H1 (cell line): Measurements from ENCODE around the gene TBC1D19. TPM values are rescaled to one million over a fixed set of nuclear protein-coding genes. Genes with fewer than 3 reads are reported as not detected.

Experiments used
- CTCF ChIA-PET: fragments of 300-600 bp; sonication (Branson Sonifier 250); formaldehyde crosslinking; loops from one replicate; lab custom pipeline; 2021; ENCODE audit not compliant: partially characterized antibody; lab: Charles Lee
- POLR2A ChIA-PET: fragments of 300-600 bp; sonication (Branson Sonifier 250); formaldehyde crosslinking; loops from one replicate; lab custom pipeline; 2021; ENCODE audit warnings: inconsistent platforms; ENCODE audit not compliant: partially characterized antibody; lab: Charles Lee
- DNase-seq, 2 experiments: peaks; one replicate each; pipeline versions ENCODE4 v3.0.0 to v3.0.0-alpha.2; 2010 to 2022; ENCODE audit warnings: low spot score in 2 of 2, low read depth in 1 of 2, mixed read lengths in 1 of 2
- FAIRE-seq: peaks from 2 replicates; lab custom pipeline; 2011; peaks lifted over from hg19 to GRCh38; lab: Jason Lieb, UNC
- H2AFZ ChIP-seq: 2 replicates; pipeline ENCODE4 v1.8.1; 2012; ENCODE audit warnings: low read length, inconsistent platforms
- H2AK5ac ChIP-seq: 2 replicates; pipeline ENCODE4 v1.6.1; 2013; ENCODE audit warnings: low read depth, low read length
- H2BK120ac ChIP-seq: replicated peaks from 2 replicates; pipeline ENCODE3; 2013; ENCODE audit warnings: low read depth, low read length, inconsistent platforms
- H2BK12ac ChIP-seq: 2 replicates; pipeline ENCODE4 v1.6.1; 2013; ENCODE audit warnings: low read depth, low read length
- H2BK15ac ChIP-seq: 2 replicates; pipeline ENCODE4 v1.6.1; 2013; ENCODE audit warnings: low read length
- H2BK20ac ChIP-seq: 2 replicates; pipeline ENCODE4 v1.6.1; 2013; ENCODE audit warnings: low read length
- H2BK5ac ChIP-seq: 2 replicates; pipeline ENCODE4 v1.6.1; 2013; ENCODE audit warnings: low read depth, low read length
- H3K14ac ChIP-seq: 2 replicates; pipeline ENCODE4 v1.6.1; 2013; ENCODE audit warnings: inconsistent platforms; ENCODE audit not compliant: insufficient read length
- H3K18ac ChIP-seq: 2 replicates; pipeline ENCODE4 v1.6.1; 2013; ENCODE audit warnings: low read length; ENCODE audit errors: extremely low read depth
- H3K23ac ChIP-seq: 2 replicates; pipeline ENCODE4 v1.6.1; 2013; ENCODE audit warnings: inconsistent platforms; ENCODE audit not compliant: insufficient read length
- H3K23me2 ChIP-seq: 2 replicates; pipeline ENCODE4 v1.6.1; 2013; ENCODE audit warnings: low read depth, low read length
- H3K27ac ChIP-seq: 2 replicates; pipeline ENCODE4 v1.6.1; 2011; ENCODE audit warnings: low read depth, low read length, inconsistent platforms
- H3K27me3 ChIP-seq, 4 experiments: replicated peaks in 1 of 4; 1 replicate in 1 of 4; 2 replicates in 3 of 4; pipeline versions ENCODE4 v1.6.1 to v1.8.1; 2011 to 2013; ENCODE audit warnings: low read length in 3 of 4, mild to moderate bottlenecking in 3 of 4, inconsistent platforms in 2 of 4, mixed read lengths in 2 of 4, moderate library complexity in 1 of 4; ENCODE audit not compliant: control insufficient read depth in 3 of 4, insufficient read depth in 3 of 4; ENCODE audit errors: extremely low read depth in 1 of 4
- H3K36me3 ChIP-seq, 4 experiments: 2 replicates each; pipeline versions ENCODE4 v1.6.1 to v1.8.1; 2011 to 2013; ENCODE audit warnings: mild to moderate bottlenecking in 4 of 4, low read length in 3 of 4, moderate library complexity in 2 of 4, control low read depth in 1 of 4, inconsistent platforms in 1 of 4; ENCODE audit not compliant: insufficient read depth in 4 of 4, control insufficient read depth in 2 of 4
- H3K4ac ChIP-seq: replicated peaks from 2 replicates; pipeline ENCODE3; 2013; ENCODE audit warnings: low read length, low read depth, mixed read lengths, inconsistent platforms; ENCODE audit not compliant: insufficient read length
- H3K4me1 ChIP-seq, 4 experiments: replicated peaks in 1 of 4; 1 replicate in 1 of 4; 2 replicates in 3 of 4; pipeline versions ENCODE4 v1.6.1 to v1.8.1; 2011 to 2013; ENCODE audit warnings: low read length in 3 of 4, inconsistent platforms in 2 of 4, mixed read lengths in 1 of 4; ENCODE audit not compliant: insufficient read depth in 4 of 4, control insufficient read depth in 3 of 4
- H3K4me2 ChIP-seq, 2 experiments: 2 replicates each; pipeline versions ENCODE4 v1.6.1 to v1.8.1; 2011 to 2013; ENCODE audit warnings: low read depth in 2 of 2, low read length in 2 of 2, control low read depth in 1 of 2, inconsistent platforms in 1 of 2, mild to moderate bottlenecking in 1 of 2; ENCODE audit not compliant: insufficient read depth in 1 of 2
- H3K4me3 ChIP-seq, 4 experiments: fragments of 200-600, 300-600 bp in 1 of 4; sonication (generic), shearing (Covaris generic), sonication (Bioruptor Twin) in 1 of 4; 2 replicates each; pipeline versions ENCODE4 v1.5.1 to v1.8.1; 2011 to 2016; ENCODE audit warnings: low read length in 4 of 4, low read depth in 3 of 4, control low read depth in 2 of 4, inconsistent platforms in 2 of 4, mild to moderate bottlenecking in 2 of 4, mixed read lengths in 1 of 4, moderate library complexity in 1 of 4; ENCODE audit not compliant: insufficient read depth in 2 of 4; ENCODE audit errors: extremely low read depth in 1 of 4
- H3K56ac ChIP-seq: replicated peaks from 2 replicates; pipeline ENCODE3; 2013; ENCODE audit warnings: low read depth, mild to moderate bottlenecking, mixed read lengths, low read length, inconsistent platforms; ENCODE audit not compliant: insufficient read length
- H3K79me1 ChIP-seq: 2 replicates; pipeline ENCODE4 v1.6.1; 2013; ENCODE audit warnings: low read depth, low read length, control low read depth
- H3K79me2 ChIP-seq, 2 experiments: 2 replicates each; pipeline versions ENCODE4 v1.6.1 to v1.8.1; 2012 to 2013; ENCODE audit warnings: low read length in 2 of 2, mild to moderate bottlenecking in 2 of 2, inconsistent platforms in 1 of 2; ENCODE audit not compliant: insufficient read depth in 2 of 2, control insufficient read depth in 1 of 2
- H3K9ac ChIP-seq, 4 experiments: replicated peaks in 1 of 4; 1 replicate in 1 of 4; 2 replicates in 3 of 4; pipeline versions ENCODE4 v1.6.1 to v1.8.1; 2011 to 2013; ENCODE audit warnings: low read depth in 3 of 4, low read length in 3 of 4, control low read depth in 2 of 4, mild to moderate bottlenecking in 2 of 4, moderate library complexity in 2 of 4, inconsistent platforms in 1 of 4; ENCODE audit errors: extremely low read depth in 1 of 4
- H3K9me3 ChIP-seq, 2 experiments: 2 replicates each; pipeline versions ENCODE4 v1.6.1 to v1.8.1; 2012 to 2013; ENCODE audit warnings: mild to moderate bottlenecking in 2 of 2, moderate library complexity in 2 of 2, control low read depth in 1 of 2, inconsistent platforms in 1 of 2, low read depth in 1 of 2, low read length in 1 of 2, mixed read lengths in 1 of 2; ENCODE audit not compliant: insufficient read depth in 2 of 2
- H4K20me1 ChIP-seq, 2 experiments: replicated peaks in 1 of 2; 2 replicates each; pipeline versions ENCODE3 to v1.8.1; 2011 to 2013; ENCODE audit warnings: inconsistent platforms in 2 of 2, low read length in 2 of 2, mild to moderate bottlenecking in 1 of 2; ENCODE audit not compliant: insufficient read depth in 2 of 2, control insufficient read depth in 1 of 2
- H4K5ac ChIP-seq: 2 replicates; pipeline ENCODE4 v1.6.1; 2013; ENCODE audit warnings: low read length, low read depth, mixed read lengths, inconsistent platforms; ENCODE audit not compliant: insufficient read length
- H4K8ac ChIP-seq: 2 replicates; pipeline ENCODE4 v1.8.0; 2013; ENCODE audit warnings: mild to moderate bottlenecking, moderate library complexity, low read length, inconsistent platforms; ENCODE audit not compliant: insufficient read depth; ENCODE audit errors: extremely low read depth
- H4K91ac ChIP-seq: replicated peaks from 2 replicates; pipeline ENCODE3; 2013; ENCODE audit warnings: low read length, mixed read lengths, inconsistent platforms; ENCODE audit not compliant: insufficient read length
- ATF2 ChIP-seq: IDR thresholded peaks from 2 replicates; pipeline ENCODE4 v1.6.1; 2012; ENCODE audit warnings: low read length, inconsistent platforms
- CTBP2 ChIP-seq: IDR thresholded peaks from 2 replicates; pipeline ENCODE4 v1.7.0; 2011; ENCODE audit warnings: borderline replicate concordance, mild to moderate bottlenecking, moderate library complexity, mixed read lengths, low read length; ENCODE audit not compliant: insufficient read depth, insufficient read length
- SRF ChIP-seq: IDR thresholded peaks from 2 replicates; pipeline ENCODE4 v1.6.1; 2011; ENCODE audit warnings: mild to moderate bottlenecking, low read depth, low read length, moderate library complexity
- polyA plus RNA-seq, 7 experiments: library from polyadenylated mRNA; depleted of rRNA in 3 of 7; stranded (reverse) in 5 of 7; unstranded in 2 of 7; fragments of >200 nt in 5 of 7; fragments of 200-250 nt in 2 of 7; gene quantifications; 1 replicate in 5 of 7; 2 replicates in 1 of 7; 4 replicates in 1 of 7; pipeline versions ENCODE4 v1.2.1 to v1.2.3, GENCODE V29; 2011 to 2013; ENCODE audit warnings: missing spikeins in 2 of 7, mixed read lengths in 2 of 7
- total RNA-seq: library from RNA; stranded (reverse); fragmentation: NEBNext Ultra II Directional; extraction: Animal tissue kit (Norgen Biotek cat#: 25700); gene quantifications from 2 replicates; pipeline ENCODE4 v1.2.1, GENCODE V29; 2021

The TBC1D19 gene
- total and polyA plus RNA-seq, 2 of the 8 experiments (the other 6 are each of a cell fraction or from before 2014, with no cell fraction given): 1.9 to 3.5 TPM

GRCh38 chr4:26619784-26620183, 35.9 kb downstream of the TBC1D19 start:
- no peaks in the 10 kb centered on the region for H3K36me3 ChIP-seq
- ChIA-PET CTCF (no interaction called here), POLR2A (no interaction called here)
- no peak overlapping the region for H2BK15ac ChIP-seq
- no peak overlapping the region for H4K91ac ChIP-seq
- no peak overlapping the region for H2BK120ac ChIP-seq
- no peak overlapping the region for H4K8ac ChIP-seq
- H2BK20ac ChIP-seq: no peak overlapping the region
- no peak overlapping the region for H3K4ac ChIP-seq
- no peak overlapping the region for H2AFZ ChIP-seq
- no peak overlapping the region for H2BK5ac ChIP-seq
- DNase-seq (no peak), FAIRE-seq (no peak)
- H4K5ac ChIP-seq: no peak overlapping the region
- H3K79me2 ChIP-seq: no peaks in the 10 kb centered on the region
- no peak overlapping the region for H3K4me3 ChIP-seq
- H3K18ac ChIP-seq: no peak overlapping the region
- H3K23me2 ChIP-seq: no peaks in the 10 kb centered on the region
- H3K23ac ChIP-seq: no peak overlapping the region
- no peak overlapping the region for H2BK12ac ChIP-seq
- no peak overlapping the region for H2AK5ac ChIP-seq
- no peaks in the 10 kb centered on the region for H4K20me1 ChIP-seq
- no peaks in the 10 kb centered on the region for H3K27me3 ChIP-seq
- H3K4me2 ChIP-seq: no peak overlapping the region
- H3K14ac ChIP-seq: no peak overlapping the region
- no peaks in the 10 kb centered on the region for H3K4me1 ChIP-seq
- H3K56ac ChIP-seq: no peak overlapping the region
- H3K79me1 ChIP-seq: no peaks in the 10 kb centered on the region
- H3K27ac ChIP-seq: no peak overlapping the region
- H3K9me3 ChIP-seq: no peaks in the 10 kb centered on the region
- no peak overlapping the region for H3K9ac ChIP-seq
- TF ChIP-seq CTBP2 (no peak), ATF2 (no peak), SRF (no peak)
